GM18861 (cell line): ENCODE measurements around the gene SLC35A2.

Source experiments
- ATAC-seq: cut with Tn5 transposase; IDR thresholded peaks from one replicate; pipeline ENCODE4 v1.9.1; 2021; ENCODE audit not compliant: unreplicated experiment

The SLC35A2 gene

GRCh38 chrX:48911412-48912182 lies at the start of gene SLC35A2:
TSS of gene SLC35A2 (minus strand) at chrX:48911646. CDS start at chrX:48911636, 10 bp downstream.
- peak; percentile 36 for ATAC-seq

GRCh38 chrX:48960291-48960690 lies 48.8 kb upstream of the SLC35A2 start:
- ATAC-seq = no peak

- ATAC-seq = no peak
Observed at GRCh38 chrX:48958635-48959094, 47.2 kb upstream of the SLC35A2 start.

DNA sequence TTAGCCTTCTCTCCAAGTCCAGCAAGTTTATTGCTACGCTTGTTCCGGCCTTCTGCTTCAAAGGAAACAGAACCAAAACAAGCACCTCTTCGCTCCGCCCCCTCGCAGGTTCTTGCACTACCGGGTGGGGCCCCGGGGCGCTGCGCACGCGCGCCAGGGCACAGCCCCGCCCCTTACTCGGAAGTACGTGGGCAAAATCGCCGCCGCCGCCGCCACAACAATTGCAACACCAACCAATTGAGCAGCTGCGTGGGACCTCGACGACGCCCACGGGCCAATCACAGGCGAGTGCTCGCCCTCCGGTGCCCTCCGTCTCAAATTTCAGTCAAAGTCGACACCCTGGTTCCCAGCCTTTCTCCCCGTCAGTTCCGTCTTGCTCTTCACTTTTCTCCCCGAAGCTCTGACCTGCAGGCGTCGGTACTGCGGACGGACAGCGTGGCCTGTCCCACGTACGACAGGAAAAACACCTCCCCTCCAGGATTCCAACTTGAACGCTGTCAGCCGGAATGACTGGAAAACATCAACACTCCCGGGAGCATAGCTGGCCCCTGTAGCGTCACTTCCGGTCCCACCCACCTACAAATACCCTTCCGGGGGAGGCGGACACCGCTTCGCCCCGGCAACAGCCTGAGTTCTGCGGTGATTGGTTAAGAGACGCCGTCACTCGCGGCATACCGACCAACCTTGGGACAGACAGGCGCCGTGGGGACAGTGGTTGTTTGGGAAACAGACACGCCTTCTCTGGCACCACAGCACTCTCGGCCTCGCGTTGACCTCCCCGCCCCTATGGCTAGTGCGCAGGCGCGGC lies 46.6 kb upstream of the SLC35A2 start:
- peak; percentile 80 for ATAC-seq

DNA sequence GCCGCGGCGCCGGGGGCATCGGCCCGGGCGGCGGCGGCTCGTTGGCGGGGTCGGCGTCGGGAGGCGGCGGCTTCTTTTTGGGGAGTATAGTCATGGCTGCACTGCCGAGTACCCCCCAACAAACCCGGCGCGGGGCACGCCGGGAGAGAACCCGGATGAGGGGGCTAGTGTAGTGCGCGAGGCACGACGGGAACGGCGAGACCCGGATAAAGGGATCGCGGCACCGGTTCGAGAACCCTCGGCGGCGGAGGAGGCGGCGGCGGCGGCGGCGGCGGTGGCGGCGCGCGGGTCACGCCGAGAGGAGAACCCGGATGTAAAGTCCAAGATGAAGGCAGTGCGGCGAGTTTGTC lies 46.0 kb upstream of the SLC35A2 start, which contains the start of gene OTUD5:
OTUD5 (minus strand) TSS at position 131 of the 350 bp plus-strand sequence; CDS start at position 94, 37 bp downstream.
- peak; percentile 22 for ATAC-seq

GRCh38 chrX:48956728-48957414 lies 45.4 kb upstream of the SLC35A2 start:
- no peak for ATAC-seq

DNA sequence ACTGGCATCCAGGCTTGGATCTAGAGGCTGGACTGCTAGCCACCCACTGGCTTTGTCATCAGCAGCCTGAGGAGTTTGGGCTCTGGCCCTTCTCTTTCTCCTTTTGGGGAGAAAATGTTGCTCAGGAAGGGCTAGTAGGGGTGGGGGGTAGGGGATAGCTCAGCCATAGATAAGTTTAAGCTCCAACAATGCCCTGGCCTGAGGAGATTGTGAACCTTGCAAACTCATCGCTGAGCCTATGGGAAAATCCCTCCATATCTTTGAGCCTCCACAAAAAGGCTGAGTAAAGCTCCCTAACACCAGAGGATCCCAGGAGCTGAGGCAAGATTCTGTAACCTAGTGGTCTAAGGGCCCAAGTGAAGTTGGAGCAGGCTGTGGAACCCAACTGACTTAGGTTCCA lies 37.1 kb upstream of the SLC35A2 start:
- no peak for ATAC-seq

GRCh38 chrX:48945517-48946348 lies 34.3 kb upstream of the SLC35A2 start:
- no peak for ATAC-seq

DNA sequence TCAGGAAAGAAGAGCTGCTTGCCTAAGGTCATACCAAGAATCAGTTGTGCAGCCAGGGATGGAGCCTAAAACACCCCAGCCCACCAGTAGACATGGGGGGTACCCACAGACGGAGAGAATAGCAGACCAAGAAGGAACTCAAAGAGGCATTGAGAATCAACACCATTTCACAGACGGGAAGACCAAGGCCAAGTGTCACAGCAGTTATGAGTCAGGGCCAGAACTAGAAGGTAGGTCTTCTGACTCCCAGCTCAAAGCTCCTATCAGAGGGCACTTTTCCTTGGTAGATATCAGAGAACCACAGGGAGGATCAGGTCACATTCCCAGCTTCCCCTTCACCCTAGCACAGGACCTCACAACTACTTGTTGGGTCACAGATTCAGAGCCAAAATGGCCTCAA lies 31.4 kb upstream of the SLC35A2 start:
- ATAC-seq = no peak

GRCh38 chrX:48940404-48940955 lies 29.0 kb upstream of the SLC35A2 start:
- ATAC-seq = no peak

DNA sequence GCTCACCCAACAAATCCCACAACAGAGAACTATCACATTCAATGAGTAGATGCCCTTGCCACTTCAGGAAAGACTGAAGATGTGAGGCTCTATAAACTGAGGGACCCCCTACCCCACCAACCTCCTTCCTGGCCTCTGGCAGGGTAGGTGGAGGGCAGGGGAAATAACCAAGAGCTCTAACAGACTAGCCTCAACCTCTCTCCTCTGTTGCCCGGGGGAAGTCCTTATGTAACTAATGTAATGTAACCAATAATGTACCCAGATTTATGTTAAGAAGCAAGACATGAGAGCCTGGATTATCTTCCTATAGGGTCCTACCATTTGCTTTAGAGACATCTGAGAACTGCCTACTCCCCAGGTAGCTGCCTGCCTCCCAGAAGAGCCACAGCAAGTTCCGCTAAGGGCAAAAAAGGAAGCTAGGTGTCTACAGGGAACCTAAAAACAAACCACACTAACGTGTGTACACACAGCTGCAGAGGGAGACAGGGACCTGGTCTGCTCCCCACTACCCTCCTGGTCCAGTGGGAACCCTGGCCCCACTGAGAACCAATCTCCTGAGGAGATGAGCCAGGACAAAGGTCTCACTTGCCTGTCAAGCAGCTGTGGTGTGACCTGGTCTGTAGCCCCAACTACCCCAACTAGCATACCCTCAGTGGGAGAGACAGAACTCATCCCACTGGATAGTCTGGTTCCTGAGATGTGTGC lies 28.2 kb upstream of the SLC35A2 start:
- ATAC-seq = peak; percentile 22

DNA sequence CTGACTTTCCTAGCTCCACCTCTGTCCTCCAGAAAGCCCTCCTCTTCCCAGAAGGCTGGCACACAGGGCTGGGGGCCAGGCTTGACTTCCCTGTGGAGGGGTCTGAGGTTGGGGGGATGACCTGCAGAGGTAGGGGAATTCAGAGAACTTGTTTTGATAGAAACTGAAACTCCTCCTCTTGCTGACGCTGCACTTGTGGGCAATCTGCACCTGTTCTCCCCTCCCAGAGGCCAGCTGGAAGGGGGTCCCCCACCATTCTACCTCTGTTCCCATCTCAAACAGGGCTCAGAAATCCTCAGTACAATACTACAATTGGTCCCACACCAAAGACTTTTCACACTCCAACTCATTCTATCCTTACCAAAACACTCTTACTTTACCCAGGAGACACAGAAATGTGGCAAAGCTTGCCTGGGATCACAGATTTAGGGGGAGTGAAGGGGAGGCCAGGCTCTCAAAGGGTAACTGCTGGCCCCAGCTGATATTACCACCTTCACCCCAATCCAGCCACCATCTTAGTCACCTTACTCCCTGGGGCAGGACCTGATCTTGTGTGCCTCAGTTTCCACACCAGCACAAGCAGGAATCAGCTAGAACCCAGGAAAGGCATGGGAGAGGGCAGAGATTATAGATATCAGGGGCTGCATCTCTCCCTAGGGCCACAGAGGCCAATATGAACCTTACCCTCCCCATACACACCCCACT lies 27.4 kb upstream of the SLC35A2 start:
- ATAC-seq = peak; percentile 44

- peak; percentile 46 for ATAC-seq
Observed at GRCh38 chrX:48937054-48937907, 25.8 kb upstream of the SLC35A2 start.

- ATAC-seq = no peak
Observed at GRCh38 chrX:48936429-48937053, 25.1 kb upstream of the SLC35A2 start.

- ATAC-seq = no peak
Observed at GRCh38 chrX:48935301-48935670, 23.8 kb upstream of the SLC35A2 start.

- no peak for ATAC-seq
Observed at GRCh38 chrX:48934581-48935300, 23.3 kb upstream of the SLC35A2 start.

- ATAC-seq = peak; percentile 20
Observed at GRCh38 chrX:48933757-48934156, 22.3 kb upstream of the SLC35A2 start.
